ENCODE data around the gene SLC25A29. TPM values are rescaled to one million over a fixed set of nuclear protein-coding genes. Genes with fewer than 3 reads are reported as not detected.

Gene SLC25A29
- total RNA-seq, 1 donor from 2014 or later, result 123 TPM

DNA sequence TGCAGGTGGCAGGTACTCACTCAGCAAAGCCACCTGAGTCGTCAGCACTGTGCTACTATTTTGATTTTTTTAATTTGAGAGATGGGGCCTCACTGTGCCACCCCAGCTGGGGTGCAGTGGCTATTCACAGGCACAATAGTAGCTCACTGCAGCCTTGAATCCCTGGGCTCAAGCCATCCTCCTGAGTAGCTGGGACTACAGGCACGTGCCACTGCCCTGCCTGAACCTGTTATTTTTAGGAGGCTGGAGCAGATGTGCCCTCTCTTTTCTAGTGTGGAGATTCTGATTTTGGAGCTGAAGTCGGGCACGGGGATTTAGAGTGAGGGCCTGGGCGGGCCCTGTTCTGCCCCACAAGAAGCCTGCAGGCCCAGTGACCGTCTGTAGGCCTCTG lies 34.2 kb upstream of the SLC25A29 start:
- Mint-ChIP-seq H3K27ac (ENCODE audit: unreplicated experiment) (peak overlapping the region; percentile 81), H3K36me3 (ENCODE audit: low read depth) (peaks cover 5% of the 10 kb centered on the region), H3K4me1 (no peaks in the 10 kb centered on the region), H3K27me3 (ENCODE audit: low read depth) (no peaks in the 10 kb centered on the region), H3K9me3 (no peaks in the 10 kb centered on the region), H3K4me3 (no peak overlapping the region)
- DNase-seq (ENCODE audit: low read depth, low spot score), result no peak
- TF ChIP-seq, protein P1, sequence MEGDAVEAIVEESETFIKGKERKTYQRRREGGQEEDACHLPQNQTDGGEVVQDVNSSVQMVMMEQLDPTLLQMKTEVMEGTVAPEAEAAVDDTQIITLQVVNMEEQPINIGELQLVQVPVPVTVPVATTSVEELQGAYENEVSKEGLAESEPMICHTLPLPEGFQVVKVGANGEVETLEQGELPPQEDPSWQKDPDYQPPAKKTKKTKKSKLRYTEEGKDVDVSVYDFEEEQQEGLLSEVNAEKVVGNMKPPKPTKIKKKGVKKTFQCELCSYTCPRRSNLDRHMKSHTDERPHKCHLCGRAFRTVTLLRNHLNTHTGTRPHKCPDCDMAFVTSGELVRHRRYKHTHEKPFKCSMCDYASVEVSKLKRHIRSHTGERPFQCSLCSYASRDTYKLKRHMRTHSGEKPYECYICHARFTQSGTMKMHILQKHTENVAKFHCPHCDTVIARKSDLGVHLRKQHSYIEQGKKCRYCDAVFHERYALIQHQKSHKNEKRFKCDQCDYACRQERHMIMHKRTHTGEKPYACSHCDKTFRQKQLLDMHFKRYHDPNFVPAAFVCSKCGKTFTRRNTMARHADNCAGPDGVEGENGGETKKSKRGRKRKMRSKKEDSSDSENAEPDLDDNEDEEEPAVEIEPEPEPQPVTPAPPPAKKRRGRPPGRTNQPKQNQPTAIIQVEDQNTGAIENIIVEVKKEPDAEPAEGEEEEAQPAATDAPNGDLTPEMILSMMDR (conservative IDR thresholded peaks at IDR 0.05), result no peak

DNA sequence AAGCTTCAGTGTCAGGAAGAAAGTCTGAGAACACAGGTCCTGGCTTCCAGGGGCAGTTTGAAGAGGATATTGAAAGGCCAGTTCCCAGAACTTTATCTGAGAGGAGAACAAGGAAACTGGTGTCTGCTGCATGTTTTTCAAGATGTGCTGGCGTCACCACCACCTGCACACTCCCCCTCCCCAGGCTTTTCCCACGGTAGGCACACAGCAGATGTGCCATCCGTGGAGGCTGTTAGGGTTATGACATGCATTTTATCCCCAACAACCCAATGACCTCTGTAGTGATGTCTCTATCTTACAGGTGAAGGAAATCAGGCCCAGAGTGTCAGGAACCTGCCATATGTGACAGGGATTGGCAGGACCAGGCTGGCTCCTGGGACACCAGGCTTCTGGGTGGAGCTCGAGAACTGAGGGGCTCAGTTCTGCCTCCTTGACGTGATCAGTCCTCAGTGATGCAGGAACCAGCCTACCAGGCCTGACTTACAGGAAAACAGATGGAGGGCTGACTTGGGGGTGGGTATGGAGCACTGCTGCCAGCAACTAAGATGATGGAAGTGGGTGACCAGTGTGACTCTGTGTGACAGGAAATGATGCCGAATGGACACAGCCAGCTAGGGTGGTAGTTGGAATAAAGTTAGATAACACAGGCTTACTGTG lies 33.6 kb upstream of the SLC25A29 start:
- TF ChIP-seq, protein P1 (conservative IDR thresholded peaks at IDR 0.05), result no peak
- peak overlapping the region; percentile 81 for H3K27ac Mint-ChIP-seq (ENCODE audit: unreplicated experiment)
- DNase-seq (ENCODE audit: low read depth, low spot score), result no peak
- H3K4me1 Mint-ChIP-seq, result no peaks in the 10 kb centered on the region
- peaks cover 5% of the 10 kb centered on the region for H3K36me3 Mint-ChIP-seq (ENCODE audit: low read depth)
- no peaks in the 10 kb centered on the region for H3K9me3 Mint-ChIP-seq
- no peaks in the 10 kb centered on the region for H3K27me3 Mint-ChIP-seq (ENCODE audit: low read depth)
- no peak overlapping the region for H3K4me3 Mint-ChIP-seq

DNA sequence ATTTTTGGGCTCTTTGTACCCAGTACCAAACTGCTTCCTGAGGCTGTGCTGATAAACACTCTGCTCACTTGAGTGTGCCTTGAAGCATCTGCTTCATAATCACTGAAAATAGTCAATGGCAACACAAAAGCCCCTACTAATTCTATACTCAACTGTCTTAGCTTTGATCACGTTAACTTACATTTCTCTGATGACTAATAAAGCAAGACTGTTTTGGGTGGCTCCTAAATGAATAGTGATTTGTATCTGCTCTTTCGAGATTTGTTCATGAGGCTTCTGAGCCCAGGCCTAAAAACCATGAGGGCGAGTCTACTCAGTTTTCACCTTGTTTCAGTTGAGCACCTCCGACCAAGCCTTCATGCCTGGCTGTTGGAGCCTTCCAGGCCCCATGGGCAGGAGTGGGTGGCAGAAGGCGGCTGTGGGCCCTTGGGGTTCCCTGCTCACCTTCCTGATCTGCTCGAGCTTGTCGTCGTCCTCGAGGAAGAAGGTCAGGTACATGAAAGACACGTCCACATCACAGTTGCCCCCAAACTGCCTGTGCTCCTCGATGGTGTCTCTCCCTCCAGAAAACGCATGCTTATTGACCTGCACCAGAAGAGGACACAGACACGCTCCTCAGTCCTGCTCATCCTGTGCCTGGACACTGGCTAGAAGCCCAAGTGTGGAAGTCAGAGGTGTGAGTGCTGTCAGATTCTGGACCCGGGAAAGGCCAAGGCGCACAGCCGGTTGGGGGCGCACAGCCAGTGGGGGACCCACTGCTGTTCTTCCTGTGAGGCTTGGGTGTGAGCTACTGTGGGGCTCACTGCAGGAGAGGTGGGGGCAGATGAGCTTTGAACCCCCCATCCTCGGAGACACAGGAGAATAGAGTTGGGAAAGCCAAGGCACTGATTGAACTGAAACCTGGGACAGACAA lies 30.6 kb upstream of the SLC25A29 start:
- Mint-ChIP-seq H3K36me3 (ENCODE audit: low read depth) (peaks cover 2% of the 10 kb centered on the region), H3K4me1 (no peaks in the 10 kb centered on the region), H3K9me3 (no peaks in the 10 kb centered on the region), H3K27ac (ENCODE audit: unreplicated experiment) (no peak overlapping the region), H3K27me3 (ENCODE audit: low read depth) (no peaks in the 10 kb centered on the region), H3K4me3 (no peak overlapping the region)
- DNase-seq (ENCODE audit: low read depth, low spot score), result no peak
- TF ChIP-seq, protein P1 (conservative IDR thresholded peaks at IDR 0.05), result no peak

DNA sequence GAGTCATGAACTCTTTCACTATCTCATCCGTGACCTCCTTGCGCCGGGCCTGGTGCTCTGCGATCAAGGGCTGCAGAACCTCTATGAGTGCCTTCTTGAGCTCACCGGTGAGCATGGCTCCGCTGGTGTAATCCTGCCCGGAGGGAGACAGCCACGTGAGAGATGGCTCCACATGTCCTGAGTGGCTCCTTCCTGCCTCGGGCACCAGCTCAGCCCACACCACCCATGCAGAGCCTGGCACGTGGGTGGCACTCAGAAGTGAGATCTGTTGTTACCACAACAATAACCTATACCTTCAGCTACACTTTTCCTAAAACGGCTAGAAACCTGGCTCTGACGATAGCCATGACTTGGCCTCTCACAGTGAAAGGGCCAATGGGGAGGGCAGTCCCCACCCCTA lies 28.7 kb upstream of the SLC25A29 start:
- H3K4me1 Mint-ChIP-seq, result no peaks in the 10 kb centered on the region
- TF ChIP-seq, protein P1 (conservative IDR thresholded peaks at IDR 0.05), result no peak
- H3K4me3 Mint-ChIP-seq, result no peak overlapping the region
- H3K27me3 Mint-ChIP-seq (ENCODE audit: low read depth), result no peaks in the 10 kb centered on the region
- peak overlapping the region; percentile 27 for H3K27ac Mint-ChIP-seq (ENCODE audit: unreplicated experiment)
- peaks cover 2% of the 10 kb centered on the region for H3K36me3 Mint-ChIP-seq (ENCODE audit: low read depth)
- DNase-seq (ENCODE audit: low read depth, low spot score), result no peak
- H3K9me3 Mint-ChIP-seq, result no peaks in the 10 kb centered on the region

DNA sequence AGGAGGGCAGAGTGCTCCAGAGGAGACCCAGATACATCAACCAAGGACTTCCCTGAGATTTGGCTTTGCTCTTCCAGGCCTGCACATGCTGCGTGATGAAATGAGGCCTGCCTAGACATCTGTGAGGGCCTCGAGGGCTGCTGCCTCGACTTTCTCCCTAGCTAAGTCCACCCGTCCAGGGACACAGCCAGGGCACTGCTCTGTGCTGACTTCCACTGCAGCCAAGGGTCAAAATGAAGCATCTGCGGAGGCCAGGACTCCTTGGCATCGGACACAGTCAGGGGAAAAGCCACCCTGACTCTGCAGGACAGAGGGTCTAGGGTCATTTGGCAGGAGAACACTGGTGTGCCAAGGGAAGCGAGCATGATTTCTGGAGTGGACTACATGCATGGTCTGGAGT lies 27.6 kb upstream of the SLC25A29 start:
- Mint-ChIP-seq H3K9me3 (no peaks in the 10 kb centered on the region), H3K27ac (ENCODE audit: unreplicated experiment) (no peak overlapping the region), H3K36me3 (ENCODE audit: low read depth) (peaks cover 2% of the 10 kb centered on the region), H3K4me1 (no peaks in the 10 kb centered on the region), H3K27me3 (ENCODE audit: low read depth) (no peaks in the 10 kb centered on the region), H3K4me3 (no peak overlapping the region)
- TF ChIP-seq, protein P1 (conservative IDR thresholded peaks at IDR 0.05), result no peak
- no peak for DNase-seq (ENCODE audit: low read depth, low spot score)
